H1 (cell line): ENCODE measurements around the gene MPRIP. TPM values are rescaled to one million over a fixed set of nuclear protein-coding genes. Genes with fewer than 3 reads are reported as not detected.

Experiments
- CHD7 ChIP-seq: fragments of 300-600 bp; sonication (generic); IDR thresholded peaks from 2 replicates; pipeline ENCODE4 v1.7.1; 2012; ENCODE audit warnings: low read length, moderate library complexity, mild to moderate bottlenecking, inconsistent platforms; ENCODE audit not compliant: insufficient replicate concordance
- polyA plus RNA-seq, 7 experiments: library from polyadenylated mRNA; depleted of rRNA in 3 of 7; stranded (reverse) in 5 of 7; unstranded in 2 of 7; fragments of >200 nt in 5 of 7; fragments of 200-250 nt in 2 of 7; gene quantifications; 1 replicate in 5 of 7; 2 replicates in 1 of 7; 4 replicates in 1 of 7; pipeline versions ENCODE4 v1.2.1 to v1.2.3, GENCODE V29; 2011 to 2013; ENCODE audit warnings: missing spikeins in 2 of 7, mixed read lengths in 2 of 7
- total RNA-seq: library from RNA; stranded (reverse); fragmentation: NEBNext Ultra II Directional; extraction: Animal tissue kit (Norgen Biotek cat#: 25700); gene quantifications from 2 replicates; pipeline ENCODE4 v1.2.1, GENCODE V29; 2021

The MPRIP gene
- total and polyA plus RNA-seq, 2 of the 8 experiments (the other 6 are each of a cell fraction or from before 2014, with no cell fraction given): 48.6 to 146 TPM

DNA sequence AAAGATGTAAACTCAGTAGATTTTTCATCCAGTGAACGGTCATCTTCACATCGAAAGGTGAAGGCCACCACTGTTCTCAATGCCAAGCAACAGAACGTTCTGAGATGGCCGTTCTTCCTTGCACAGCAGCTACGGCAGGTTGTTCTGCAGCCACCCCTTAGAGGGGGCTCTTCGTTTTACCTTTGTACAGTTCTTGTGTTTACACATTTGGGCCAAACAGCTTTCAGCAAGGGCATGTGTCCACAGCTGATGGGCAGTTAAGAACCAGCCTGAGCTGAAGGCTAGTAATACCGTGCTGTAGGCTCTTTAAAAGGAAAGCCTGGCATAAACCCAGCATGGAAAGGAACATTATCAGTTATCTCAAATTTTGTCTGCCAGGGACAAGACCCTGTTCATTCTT lies 147.9 kb downstream of the MPRIP start (continued):
- TF ChIP-seq CHD7: no peak
